GM21526 (cell line): ENCODE results near the gene ECM1.

Source experiments
- ATAC-seq: cut with Tn5 transposase; IDR thresholded peaks from one replicate; pipeline ENCODE4 v1.9.1; 2021; ENCODE audit warnings: moderate library complexity; ENCODE audit not compliant: unreplicated experiment, low FRiP score

ECM1 gene

DNA sequence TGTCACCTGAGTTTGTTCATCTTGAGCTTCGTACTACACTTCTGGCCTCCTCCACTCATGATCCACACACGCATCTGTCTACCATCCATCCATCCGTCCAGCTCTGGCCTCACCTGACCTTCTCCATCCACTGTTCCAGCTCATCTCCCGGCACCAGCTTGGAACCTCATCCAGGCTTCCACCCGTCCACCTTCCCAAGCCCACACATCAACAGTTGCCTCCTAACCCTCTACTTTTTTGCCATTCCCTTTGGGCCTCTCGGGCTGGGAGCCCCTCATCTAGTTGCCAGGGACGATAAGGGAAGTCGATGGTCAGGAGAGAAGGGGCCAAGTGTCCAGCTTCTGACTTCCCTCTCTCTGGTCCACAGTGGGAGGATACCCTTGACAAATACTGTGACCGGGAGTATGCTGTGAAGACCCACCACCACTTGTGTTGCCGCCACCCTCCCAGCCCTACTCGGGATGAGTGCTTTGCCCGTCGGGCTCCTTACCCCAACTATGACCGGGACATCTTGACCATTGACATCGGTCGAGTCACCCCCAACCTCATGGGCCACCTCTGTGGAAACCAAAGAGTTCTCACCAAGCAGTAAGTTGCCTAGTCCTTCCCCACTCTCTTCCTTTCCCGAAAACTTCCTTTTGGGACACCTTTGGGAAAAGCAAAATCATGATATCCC, 4.2 kb downstream of the ECM1 start:
- ATAC-seq = no peak

DNA sequence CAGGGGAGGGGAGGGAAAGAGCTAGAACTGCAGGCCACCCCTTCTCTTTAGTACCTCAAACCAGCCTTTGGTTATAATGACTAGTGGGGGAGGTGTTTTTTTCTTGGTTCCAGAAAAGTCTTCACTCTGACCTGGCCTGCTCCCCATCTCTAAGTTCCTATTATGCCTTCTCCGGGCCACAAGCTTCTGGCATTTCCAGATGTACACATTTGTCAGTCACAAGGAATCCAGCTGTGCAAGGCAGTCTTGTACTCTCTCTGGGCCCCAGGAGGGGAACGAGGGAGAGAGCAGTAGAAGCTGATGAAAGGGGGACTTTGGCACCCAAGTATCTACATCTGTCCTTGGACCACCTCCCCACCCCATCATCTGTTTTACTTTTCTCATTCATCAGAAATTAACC, 4.9 kb downstream of the ECM1 start:
- no peak for ATAC-seq

DNA sequence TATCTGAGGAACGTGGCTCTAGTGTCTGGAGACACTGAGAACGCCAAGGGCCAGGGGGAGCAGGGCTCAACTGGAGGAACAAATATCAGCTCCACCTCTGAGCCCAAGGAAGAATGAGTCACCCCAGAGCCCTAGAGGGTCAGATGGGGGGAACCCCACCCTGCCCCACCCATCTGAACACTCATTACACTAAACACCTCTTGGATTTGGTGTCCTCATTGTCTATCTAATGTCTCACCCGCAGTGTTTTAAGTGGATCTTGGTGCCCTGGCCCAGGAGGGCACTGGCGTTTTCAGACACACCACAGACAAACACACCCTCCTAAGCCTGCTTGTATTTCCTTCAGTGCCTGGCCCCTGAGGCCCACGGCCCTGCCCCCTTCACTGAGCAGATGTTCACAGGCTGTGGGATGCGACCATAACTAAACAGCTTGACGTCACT, 5.5 kb downstream of the ECM1 start:
- ATAC-seq = no peak

DNA sequence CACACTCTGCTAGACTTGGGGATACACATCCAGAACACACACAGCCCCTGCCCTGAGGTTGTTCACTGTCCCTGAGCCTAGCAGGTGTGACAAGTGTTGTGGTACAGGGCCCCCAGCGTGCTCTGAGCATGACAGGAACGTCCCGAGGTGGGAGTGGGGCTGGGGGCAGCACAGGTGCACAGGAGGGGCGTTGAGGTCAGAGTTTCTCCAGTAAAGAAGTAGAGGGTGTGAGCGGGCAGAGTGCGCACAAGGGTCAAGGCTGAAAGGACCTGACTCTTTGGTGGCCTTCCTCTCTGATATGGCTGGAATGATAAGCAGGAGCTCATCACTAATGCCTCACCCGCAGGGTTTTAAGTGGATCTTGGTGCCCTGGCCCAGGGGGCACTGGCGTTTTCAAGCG, 6.4 kb downstream of the ECM1 start:
- no peak for ATAC-seq

DNA sequence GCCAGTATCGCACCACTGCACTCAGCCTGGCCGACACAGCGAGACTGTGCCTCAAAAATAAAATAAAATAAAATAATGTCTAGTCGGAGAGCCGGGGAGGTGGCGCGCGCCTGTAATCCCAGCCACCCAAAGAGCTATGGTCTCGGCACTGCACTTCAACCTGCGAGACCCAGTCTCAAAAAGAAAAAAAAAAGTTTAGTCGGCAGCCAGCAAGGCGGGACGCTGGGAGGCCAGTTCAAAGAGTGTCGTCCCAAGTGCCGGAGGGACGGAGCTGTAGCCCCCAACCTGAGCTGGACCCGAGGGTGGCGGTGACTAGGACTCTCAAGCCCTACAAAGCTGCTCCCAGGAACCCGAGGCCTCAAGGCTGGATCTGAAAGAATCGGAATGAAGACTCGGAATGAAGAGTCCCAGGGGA, 7.0 kb downstream of the ECM1 start:
- ATAC-seq = no peak

DNA sequence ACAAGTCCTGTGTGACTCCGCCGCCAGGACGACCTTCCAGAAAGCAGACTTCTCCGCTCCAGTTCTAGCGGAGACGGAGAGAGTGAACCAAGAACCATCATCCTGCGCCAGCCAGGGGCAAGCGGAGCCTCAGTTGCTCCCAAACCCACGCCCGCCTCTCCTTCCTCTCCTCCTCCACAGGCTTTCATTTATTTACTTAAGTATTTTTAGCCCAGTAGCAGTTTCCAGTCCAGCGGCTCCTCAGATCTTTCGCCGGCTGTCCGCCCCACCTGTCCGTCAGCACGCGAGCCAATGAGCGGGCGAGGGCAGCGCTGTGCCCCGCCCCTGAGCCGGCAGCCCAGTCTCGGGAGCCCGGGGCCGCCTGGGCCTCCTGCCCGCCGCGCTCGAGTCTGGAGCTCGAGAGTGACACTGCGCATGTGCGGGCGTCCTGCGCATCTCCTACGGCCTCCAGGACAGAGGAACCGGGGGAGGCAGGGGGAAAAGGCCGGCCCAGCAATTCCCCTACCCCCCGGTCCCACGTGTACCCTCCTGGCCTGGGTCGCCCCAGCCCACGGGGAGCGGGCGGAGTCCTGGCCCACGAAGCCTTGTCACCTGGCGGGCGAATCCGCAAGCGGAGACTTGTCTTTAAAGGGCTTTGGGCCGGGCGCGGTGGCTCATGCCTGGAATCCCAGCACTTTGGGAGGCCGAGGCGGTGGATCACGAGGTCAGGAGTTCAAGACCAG, 7.6 kb downstream of the ECM1 start, which contains the start of gene FALEC:
Gene FALEC, plus strand, starts transcription at position 425 of the 722 bp plus-strand sequence.
- ATAC-seq = peak; percentile 92

DNA sequence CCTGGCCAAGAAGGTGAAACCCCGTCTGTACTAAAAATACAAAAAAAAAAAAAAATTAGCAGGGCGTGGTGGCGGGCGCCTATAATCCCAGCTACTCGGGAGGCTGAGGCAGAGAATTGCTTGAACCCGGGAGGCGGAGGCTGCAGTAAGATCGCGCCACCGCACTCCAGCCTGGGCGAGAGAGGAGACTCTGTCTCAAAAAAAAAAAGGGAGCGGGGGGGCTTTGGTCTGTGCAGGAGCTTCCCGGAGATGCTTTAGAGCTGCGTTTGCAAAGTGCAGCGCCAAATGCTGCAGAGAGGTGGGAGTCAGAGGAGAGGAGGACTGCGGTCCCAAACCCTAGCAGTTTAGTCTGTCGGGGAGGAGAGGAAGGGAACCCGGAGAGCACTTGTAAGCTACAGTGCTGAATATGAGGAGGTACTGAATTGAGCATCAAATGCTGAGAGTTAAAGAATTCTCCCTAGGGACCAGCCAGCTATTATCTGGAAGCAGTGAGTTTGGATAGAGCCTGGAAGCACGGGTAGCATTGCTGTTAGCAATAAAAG, 8.2 kb downstream of the ECM1 start:
- no peak for ATAC-seq

DNA sequence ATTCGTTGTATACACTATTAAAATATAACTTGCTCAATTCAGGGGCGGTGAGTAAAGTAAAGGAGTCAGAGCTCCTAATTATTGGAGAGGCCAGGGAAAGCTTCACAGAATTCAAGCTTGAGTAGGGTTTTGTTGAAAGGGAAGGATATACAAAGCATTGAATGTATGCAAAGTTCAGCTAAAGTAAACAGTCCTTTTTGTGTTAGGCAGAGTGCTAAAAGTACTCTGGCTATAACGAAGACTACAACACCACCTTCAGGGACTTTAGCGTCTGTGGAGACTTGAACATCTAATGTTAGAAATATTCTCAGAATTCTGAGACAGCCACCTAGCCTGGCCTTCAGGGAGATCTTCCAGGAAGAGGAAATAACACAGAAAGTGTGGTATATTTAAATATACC, 8.7 kb downstream of the ECM1 start:
- no peak for ATAC-seq

DNA sequence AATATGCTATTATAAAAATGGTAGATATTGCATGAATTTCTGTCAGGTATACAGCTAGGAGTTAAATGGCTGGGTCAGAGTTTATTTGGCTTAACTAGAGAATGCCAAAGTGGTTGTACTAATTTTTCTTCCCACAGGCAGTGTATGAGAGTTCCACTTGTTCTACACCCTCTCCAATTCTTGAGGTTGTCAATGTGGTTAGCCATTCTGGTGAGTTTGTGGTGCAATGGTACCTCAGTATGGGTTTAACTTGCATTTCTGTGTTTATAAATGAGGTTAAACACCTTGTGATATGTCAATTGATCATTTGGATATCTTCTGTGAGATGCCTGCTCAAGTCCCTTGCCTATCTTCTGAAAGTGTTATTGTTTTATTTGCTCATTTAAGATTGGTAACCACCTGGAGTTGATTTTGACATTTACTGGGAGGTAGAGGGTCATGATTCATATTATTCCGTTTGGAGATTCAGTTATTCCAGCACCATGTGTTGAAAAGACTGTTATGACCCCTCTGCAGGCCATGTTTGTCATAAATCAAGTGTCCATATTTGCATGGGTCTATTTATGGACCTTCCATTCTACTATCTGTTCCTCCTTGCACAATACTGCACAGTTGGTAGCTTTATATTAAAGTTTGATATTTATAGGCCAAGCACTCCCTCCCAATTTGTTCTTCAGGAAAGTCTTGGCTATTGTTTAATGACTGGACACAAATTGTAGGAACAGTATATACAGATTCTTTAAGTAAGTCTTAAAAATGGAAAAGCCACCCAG, 13.5 kb downstream of the ECM1 start:
- ATAC-seq = no peak

DNA sequence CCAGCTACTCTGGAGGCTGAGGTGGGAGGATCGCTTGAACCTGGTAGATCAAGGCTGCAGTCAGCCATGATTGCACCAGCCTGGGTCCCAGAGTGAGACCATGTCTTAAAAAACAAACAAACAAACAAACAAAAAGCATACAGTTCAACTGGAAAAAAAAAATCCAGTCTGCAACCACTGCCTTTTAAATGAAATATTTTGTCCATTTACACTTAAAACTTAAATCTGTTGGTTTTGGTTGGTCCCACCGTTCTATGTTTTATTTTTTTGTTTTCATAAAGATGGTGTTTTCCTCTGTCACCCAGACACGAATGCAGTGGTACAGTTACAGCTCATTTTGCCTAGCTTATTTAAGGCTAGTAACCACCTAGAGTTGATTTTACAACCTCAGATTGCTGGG, 17.4 kb downstream of the ECM1 start:
- ATAC-seq = no peak

DNA sequence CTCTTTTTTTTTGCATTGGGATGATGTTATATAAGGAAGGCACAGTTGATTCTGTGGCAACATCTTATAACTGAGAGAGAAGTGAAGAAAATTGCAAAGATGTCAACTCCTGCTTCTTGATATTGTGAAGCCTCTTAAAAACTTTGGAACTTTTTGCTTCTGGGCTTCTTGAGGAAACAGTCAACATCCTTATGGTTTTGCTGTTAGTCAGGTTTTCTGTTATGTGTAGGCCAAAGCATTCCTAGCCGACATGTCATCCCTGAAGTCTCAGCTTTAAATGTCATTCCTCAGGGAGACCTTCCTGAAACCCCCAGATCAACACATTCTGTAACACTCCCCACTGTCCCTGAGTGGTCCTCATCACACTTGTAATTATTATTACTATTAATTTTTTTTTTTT, 20.3 kb downstream of the ECM1 start:
- no peak for ATAC-seq

DNA sequence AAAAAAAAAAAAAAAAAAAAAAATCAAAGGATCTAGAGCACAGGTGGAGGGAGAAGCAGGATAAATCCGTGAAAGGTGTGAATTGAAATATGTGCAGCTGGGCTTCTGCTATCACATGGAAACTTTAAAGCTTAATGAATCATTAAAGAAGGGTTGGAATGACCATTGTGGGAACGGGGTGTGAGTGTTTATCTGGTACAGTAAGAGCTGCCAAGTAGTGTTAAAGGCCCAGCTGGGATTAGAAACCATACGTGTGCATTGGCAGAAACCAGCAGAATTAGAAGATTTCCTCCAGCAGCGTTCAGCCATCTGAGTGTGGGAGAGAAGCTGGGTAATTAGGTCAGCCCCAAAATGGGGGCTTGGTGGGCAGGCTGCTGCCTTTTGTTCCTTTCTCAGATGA, 21.1 kb downstream of the ECM1 start:
- ATAC-seq = no peak

DNA sequence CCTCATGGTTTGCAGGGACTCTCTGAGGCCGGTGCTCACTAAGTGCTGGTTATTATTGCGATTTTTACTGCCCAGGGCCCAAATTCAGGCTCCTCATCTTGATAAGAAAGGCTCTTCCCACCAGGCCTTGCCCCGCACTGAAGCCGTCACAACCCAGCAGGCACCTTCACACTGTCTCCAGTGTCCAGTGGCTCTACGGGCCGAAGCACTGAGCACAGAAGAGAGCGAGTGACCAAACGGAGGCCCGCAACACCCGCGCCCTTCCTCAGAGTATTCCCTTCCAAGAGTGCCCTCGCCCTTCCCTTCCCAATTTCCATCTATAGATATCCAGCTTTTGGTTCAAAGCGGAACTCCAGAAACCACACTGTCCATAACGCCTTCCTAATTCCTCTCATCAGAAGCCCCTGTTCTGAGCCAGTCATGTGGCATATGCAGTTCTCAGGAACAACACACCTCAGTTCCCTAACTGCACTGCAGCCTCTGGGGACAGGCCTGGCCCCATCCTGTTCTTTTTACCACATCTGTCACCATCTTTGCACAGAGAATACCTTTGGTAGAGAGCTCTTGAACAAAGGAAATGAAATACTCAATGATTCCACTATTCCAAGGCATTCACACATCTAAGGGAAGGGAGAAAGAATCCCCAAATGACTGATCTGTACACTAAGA, 22.7 kb downstream of the ECM1 start:
- no peak for ATAC-seq

DNA sequence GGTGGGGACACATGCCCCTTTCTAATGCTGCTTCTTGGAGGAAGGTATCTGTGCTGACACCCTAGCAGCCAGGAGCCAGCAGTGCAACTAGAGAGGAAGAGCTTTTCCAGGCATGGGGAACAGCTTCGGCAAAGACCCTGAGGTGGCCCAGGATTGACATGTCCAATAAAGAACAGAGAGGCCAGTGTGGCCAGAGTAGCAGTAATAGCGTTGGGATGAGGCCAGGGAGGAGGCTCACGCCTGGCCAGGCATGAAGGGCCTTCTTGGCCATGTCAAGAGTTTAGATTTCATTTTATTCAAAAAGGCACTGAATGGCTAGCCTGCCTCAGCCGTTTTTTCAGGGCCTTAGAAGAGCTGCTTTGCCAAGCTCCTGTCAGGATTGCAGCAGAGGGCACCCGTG, 25.0 kb downstream of the ECM1 start:
- ATAC-seq = no peak

DNA sequence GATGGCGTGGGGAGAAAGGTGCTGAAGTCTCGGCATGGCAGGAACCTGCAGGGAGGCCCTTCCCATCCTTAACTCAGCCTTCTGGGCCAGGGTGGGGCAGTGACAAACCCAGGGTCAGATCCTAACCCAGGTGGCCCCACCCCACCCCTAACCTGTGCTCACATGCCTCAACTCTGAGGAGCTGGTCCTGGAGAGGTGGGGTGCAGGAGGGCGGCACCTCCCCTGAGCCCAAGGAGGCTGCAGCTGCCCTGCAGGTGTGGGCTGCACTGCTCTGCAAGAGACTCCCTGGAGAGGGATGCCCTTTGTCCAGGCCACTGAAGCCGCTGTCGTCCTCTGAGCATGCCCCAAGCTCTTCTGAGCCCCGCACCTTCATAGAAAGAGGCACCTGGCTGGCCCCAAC, 26.1 kb downstream of the ECM1 start:
- no peak for ATAC-seq

DNA sequence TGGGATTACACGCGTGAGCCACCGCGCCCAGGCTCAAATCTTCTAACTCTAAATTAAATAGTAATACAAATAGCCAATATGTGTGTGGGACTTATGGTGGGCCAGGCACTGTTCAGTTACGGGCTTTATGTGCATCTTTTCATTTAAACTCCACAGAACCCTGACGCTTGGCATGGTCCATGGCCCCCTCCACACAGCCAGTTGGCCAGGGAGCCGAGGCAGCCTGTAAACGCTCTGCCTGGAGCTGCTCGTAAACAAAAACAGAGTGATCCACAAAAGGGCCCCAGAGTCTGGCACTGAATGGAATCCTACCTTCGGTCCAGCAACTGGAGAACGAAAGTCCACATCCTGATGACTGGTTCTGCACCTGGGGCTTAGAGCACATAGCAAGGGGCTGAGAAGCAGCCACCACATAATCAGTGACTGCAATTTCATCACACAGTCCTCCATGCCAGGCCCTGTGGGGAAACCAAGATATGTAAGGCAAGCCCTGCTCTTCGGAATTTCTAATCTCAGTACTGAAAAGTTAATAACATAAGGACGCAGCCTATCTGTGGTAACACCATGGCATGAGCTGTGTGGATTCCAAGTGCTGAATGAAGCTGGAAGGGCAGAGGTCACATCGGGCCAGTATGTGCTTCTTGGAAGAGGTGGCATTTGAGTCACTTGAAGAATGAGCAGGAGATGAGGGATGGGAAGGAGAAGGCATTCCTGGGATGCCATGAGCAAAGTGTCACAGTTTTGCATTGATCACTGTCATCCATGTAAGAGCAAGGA, 27.8 kb downstream of the ECM1 start:
- ATAC-seq = no peak

DNA sequence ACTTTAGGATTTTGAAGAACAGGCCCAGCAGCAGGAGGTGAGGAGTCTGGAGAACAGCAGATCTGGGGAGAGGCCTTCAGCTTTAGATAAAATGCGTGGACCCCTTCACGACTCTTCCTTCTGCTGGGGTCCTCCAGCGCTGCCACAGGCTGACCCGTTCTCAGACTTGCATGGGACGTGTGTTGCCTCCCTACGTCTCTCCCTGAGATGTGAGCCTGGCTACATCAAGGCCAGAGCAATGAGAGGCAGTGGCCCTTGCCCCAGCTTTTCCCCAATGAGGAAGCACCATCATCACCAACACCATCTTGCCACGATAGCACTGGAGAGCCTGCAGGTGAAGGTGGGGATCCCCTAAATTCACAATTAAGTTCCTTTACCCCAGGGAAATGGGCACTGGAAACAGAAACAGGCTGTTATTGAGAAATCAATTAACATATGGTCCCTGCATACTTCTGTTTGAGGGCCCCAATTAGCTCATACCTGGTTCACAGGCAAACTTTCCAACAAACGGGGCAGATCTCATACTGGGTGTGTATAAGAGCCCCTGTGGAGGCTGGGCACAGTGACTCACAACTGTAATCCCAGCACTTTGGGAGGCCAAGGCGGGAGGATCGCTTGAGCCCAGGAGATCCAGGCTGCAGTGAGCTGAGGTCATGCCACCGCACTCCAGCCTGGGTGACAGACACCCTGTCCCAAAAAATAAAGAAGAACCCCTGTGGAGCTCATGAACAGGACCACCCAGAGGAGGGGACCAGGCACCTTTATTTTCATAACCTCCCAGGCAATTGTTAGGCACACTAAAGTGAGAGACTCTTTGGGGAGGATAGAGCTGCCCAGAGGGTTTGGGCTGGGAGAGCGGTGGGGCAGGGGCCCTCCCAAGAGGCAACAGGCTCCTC, 29.2 kb downstream of the ECM1 start:
- no peak for ATAC-seq

DNA sequence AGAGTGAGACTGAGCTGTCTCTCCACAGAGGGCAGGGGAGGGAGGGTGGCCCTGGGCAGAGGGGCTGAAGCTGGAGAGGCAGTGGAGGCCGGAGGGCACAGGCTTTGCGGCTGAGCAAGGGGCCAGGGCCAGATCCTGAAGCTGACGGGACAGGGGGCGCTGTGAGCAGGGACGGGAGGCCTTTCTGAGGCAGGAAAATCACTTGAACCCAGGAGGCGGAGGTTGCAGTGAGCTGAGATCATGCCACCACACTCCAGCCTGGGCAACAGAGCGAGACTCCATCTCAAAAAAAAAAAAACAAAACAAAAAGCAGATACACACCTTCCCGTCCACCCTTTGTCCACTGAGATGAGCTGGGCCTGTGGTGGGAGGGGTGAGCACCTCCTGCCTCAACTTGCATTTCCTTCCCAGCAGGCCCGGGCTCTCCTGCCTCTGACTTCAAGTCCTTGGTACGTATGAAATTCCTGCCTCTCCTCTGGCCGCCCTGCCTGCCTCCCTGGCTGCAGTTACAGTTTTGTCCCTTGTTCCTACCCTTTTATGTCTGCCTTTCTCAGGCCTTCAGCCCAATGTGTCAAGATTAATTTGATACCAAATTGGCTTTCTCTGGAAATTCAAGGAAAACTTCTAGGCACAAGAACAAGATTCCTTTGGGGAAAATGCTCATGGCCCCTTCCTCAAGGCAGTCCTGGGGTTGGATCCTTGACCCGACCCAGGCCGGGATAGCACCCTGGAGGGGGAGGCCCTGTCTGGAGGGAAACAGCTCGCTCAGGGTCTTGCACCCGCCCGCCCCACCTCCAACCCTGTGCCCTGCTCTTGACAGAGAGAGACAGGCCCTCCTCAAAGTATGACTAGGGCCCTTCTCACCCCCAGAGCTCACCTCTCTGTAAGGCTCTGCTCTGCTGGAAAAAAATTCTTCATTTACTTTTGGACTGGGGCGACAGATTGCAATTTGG, 30.1 kb downstream of the ECM1 start:
- ATAC-seq = no peak
